ENCODE data around the gene MED20.

The MED20 gene

DNA sequence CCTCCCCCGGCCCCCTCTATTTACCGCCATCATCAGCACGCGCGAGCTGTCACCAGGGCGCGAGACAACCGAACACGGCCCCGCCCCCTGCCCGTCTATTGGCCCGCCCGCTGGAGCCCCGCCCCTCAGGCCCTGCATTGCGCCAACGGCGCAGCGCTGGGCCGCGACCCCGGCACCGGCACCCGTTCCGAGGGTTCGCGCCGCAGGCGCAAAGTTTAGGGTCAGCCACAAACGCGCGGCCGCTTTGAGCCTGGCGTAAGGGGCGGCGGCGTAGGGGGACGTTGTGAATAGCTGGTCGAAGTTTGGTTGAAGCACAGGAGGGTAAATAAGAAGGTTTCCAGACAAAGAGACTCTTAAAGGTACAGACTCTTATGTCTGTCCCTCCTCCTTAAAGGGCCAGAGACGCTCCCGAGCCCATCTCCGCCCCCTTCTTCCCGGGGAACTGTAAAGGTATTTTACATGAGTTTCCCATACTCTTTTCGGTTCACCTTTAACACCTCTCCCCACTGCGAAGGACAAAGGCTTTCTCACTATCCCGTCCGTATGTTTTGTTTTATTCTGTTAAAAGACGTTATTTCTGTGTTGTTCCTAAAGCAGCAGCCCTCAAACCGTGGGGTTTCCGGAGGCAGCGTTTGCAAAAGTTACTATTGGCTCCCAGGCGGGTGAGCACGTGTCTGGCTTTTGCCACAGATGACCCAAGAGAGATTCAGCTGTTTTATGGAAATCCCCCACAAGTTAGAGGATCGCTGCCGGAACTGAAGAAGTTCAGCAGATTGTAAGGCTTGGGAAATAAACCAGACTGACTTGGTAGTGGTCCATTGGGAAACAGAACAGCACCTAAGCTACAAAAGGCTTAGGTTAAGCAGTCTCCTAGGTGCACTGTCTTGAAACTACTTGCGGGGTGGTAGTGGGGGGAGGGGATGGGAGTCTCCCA is 25.4 kb downstream of the MED20 start, which contains the start of gene USP49:
USP49 (minus strand) TSS at position 76 of the 934 bp plus-strand sequence. CDS start 88,392 bp downstream, outside the sequence.
- peaks cover 44% of the 10 kb centered on the region for H3K79me2 ChIP-seq (ENCODE audit: insufficient read depth, low read length)
- TF ChIP-seq, protein P1, sequence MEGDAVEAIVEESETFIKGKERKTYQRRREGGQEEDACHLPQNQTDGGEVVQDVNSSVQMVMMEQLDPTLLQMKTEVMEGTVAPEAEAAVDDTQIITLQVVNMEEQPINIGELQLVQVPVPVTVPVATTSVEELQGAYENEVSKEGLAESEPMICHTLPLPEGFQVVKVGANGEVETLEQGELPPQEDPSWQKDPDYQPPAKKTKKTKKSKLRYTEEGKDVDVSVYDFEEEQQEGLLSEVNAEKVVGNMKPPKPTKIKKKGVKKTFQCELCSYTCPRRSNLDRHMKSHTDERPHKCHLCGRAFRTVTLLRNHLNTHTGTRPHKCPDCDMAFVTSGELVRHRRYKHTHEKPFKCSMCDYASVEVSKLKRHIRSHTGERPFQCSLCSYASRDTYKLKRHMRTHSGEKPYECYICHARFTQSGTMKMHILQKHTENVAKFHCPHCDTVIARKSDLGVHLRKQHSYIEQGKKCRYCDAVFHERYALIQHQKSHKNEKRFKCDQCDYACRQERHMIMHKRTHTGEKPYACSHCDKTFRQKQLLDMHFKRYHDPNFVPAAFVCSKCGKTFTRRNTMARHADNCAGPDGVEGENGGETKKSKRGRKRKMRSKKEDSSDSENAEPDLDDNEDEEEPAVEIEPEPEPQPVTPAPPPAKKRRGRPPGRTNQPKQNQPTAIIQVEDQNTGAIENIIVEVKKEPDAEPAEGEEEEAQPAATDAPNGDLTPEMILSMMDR (IDR thresholded peaks at IDR 0.05; ENCODE audit: borderline replicate concordance, extremely low read depth, low read length, poor library complexity, severe bottlenecking): no peak
- TF ChIP-seq EZH2 (IDR thresholded peaks at IDR 0.05; ENCODE audit: borderline replicate concordance, low read depth, low read length, severe bottlenecking): no peak

DNA sequence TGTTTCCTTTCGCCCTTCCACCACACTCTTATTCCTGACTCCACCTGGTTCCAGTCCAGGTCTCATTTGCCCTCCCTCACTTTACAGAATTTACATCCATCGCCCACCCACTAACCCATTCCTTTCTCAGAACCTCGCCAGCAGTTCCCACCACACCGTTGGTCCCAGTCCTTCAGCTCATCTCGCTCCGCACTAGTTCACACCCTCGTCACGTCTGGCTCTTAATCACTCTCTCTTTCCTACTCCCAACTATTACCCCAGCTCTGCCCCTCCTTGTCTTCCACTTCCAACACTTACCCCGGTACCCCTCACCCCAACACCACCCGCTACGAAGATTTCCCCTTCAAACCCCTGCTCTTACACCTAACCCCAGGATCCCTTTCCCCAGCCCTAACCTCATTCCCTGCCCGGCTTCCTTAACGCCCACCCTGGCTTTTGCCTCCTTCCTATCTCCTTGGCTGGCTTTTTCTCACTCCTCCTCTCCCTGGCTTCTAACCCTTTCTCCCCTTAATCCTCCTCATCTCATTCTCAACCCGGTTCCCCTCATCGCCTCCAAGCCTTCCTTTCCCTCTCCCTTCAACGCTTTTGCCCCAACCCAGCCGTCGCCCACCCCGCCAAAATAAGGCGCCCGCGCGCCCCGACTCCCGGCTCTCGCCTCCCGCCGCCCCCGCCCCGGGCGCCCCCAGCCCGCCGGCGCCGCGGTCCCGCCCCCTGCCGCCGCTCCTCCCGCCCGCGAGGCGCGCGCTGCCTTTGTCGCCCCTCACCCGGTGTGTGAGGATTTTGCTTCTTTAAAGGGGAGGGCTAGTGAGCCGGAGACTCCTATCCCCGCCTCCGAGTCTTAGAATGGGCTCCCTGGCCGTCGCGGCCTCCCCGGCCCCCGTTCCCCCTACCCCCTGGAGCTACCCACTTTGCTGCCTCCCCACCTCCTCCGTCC is 26.3 kb downstream of the MED20 start:
- DNase-seq: peak; percentile 36
- H3K27ac ChIP-seq (ENCODE audit: low read length): peak overlapping the region; percentile 94
- peaks cover 57% of the 10 kb centered on the region for H3K4me1 ChIP-seq (ENCODE audit: insufficient read depth, low read length)
- peaks cover 4% of the 10 kb centered on the region; the same call in 1 of the 2 replicates for H3K36me3 ChIP-seq (ENCODE audit: insufficient read depth, low read length)
- peak overlapping the region; percentile 85 for H3K9ac ChIP-seq (ENCODE audit: low read depth, low read length)
- peak overlapping the region; percentile 98 for H2AFZ ChIP-seq (ENCODE audit: low read depth, low read length)
- H4K20me1 ChIP-seq (ENCODE audit: insufficient read depth, low read length): no peaks in the 10 kb centered on the region
- peak overlapping the region; percentile 92 for H3K4me2 ChIP-seq (ENCODE audit: insufficient read depth, low read length)
- peak overlapping the region; percentile 54 to 93 for H3K4me3 ChIP-seq (ENCODE audit: low read depth in 1 of 2, low read length in 2 of 2)
- peak; percentile 61 for ATAC-seq (ENCODE audit: insufficient read depth, low read depth)
- no peaks in the 10 kb centered on the region for H3K27me3 ChIP-seq (ENCODE audit: insufficient read depth, low read length, poor library complexity)
- TF ChIP-seq, protein P1 (IDR thresholded peaks at IDR 0.05; ENCODE audit: borderline replicate concordance, extremely low read depth, low read length, poor library complexity, severe bottlenecking): peak; percentile 8
- no peak for TF ChIP-seq EZH2 (IDR thresholded peaks at IDR 0.05; ENCODE audit: borderline replicate concordance, low read depth, low read length, severe bottlenecking)
- H3K9me3 ChIP-seq (ENCODE audit: insufficient read depth, low read length, severe bottlenecking): no peaks in the 10 kb centered on the region
- H3K79me2 ChIP-seq (ENCODE audit: insufficient read depth, low read length): peaks cover 54% of the 10 kb centered on the region

More for the DNA sequence above, 25.4 kb downstream of the MED20 start, which contains the start of gene USP49:
- Histone ChIP-seq H3K27me3 (ENCODE audit: insufficient read depth, low read length, poor library complexity) (no peaks in the 10 kb centered on the region), H4K20me1 (ENCODE audit: insufficient read depth, low read length) (no peaks in the 10 kb centered on the region), H3K9me3 (ENCODE audit: insufficient read depth, low read length, severe bottlenecking) (no peaks in the 10 kb centered on the region), H3K36me3 (ENCODE audit: insufficient read depth, low read length) (peaks cover 4% of the 10 kb centered on the region; the same call in 1 of the 2 replicates), H3K9ac (ENCODE audit: low read depth, low read length) (peak within 1 kb of the TSS; percentile 85), H2AFZ (ENCODE audit: low read depth, low read length) (peak within 1 kb of the TSS; percentile 98), H3K4me3 (ENCODE audit: low read depth in 1 of 2, low read length in 2 of 2) (peak within 1 kb of the TSS; percentile 54 to 93), H3K4me2 (ENCODE audit: insufficient read depth, low read length) (peak within 1 kb of the TSS; percentile 92), H3K27ac (ENCODE audit: low read length) (peak within 1 kb of the TSS; percentile 94), H3K4me1 (ENCODE audit: insufficient read depth, low read length) (peaks cover 57% of the 10 kb centered on the region)
- DNase-seq: peak; percentile 95
- peak; percentile 84 for ATAC-seq (ENCODE audit: insufficient read depth, low read depth)

DNA sequence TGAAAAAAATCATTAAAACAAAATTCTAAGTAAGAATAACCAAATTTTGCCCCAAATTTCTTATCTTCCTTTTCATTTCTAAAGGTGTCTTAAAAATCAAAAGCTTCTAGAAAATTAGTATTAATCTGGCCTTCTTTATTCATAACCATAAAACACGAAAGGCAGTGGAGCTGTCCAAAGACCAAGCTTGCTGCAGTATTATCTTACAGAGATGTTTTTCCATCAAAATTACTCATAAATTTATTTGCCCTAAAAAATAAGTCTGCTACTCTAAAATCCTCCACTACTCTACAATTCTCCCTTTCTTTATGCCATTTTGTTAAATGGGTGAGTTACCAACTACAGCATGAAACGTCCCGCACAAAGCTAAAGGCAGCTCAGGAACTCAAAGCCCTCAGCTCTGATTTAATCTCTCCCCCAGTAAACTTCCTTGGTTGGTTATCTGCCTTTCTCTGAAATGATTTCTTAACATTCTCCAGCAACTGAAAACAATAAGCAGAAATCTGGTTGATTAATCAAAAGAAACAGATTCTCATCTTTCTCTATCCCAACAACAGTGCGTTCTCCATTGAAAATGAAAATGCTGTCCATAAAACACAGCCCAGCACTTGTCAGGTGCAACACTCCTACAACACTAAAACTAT is 27.9 kb downstream of the MED20 start:
- H3K79me2 ChIP-seq (ENCODE audit: insufficient read depth, low read length): peaks cover 68% of the 10 kb centered on the region
- H3K36me3 ChIP-seq (ENCODE audit: insufficient read depth, low read length): peaks cover 7% of the 10 kb centered on the region; the same call in 1 of the 2 replicates
- H3K27me3 ChIP-seq (ENCODE audit: insufficient read depth, low read length, poor library complexity): no peaks in the 10 kb centered on the region
- H3K27ac ChIP-seq (ENCODE audit: low read length): peak overlapping the region; percentile 94; the same call in 1 of the 2 replicates
- no peaks in the 10 kb centered on the region for H3K9me3 ChIP-seq (ENCODE audit: insufficient read depth, low read length, severe bottlenecking)
- H3K4me1 ChIP-seq (ENCODE audit: insufficient read depth, low read length): peaks cover 57% of the 10 kb centered on the region
- ATAC-seq (ENCODE audit: insufficient read depth, low read depth) (no peak), DNase-seq (no peak)
- TF ChIP-seq, protein P1 (IDR thresholded peaks at IDR 0.05; ENCODE audit: borderline replicate concordance, extremely low read depth, low read length, poor library complexity, severe bottlenecking): no peak
- no peak for TF ChIP-seq EZH2 (IDR thresholded peaks at IDR 0.05; ENCODE audit: borderline replicate concordance, low read depth, low read length, severe bottlenecking)
- peak overlapping the region; percentile 92 for H3K4me2 ChIP-seq (ENCODE audit: insufficient read depth, low read length)
- H3K9ac ChIP-seq (ENCODE audit: low read depth, low read length): peak overlapping the region; percentile 85
- H2AFZ ChIP-seq (ENCODE audit: low read depth, low read length): no peak overlapping the region
- H3K4me3 ChIP-seq (ENCODE audit: low read depth in 1 of 2, low read length in 2 of 2): peak overlapping the region in 1 of 2 experiments; percentile 93; a peak in 3 of 4 replicates
- H4K20me1 ChIP-seq (ENCODE audit: insufficient read depth, low read length): no peaks in the 10 kb centered on the region
